Nephron (organoid): ENCODE results near the gene EXD3.

Experiments used
- H3K27ac Mint-ChIP-seq, 3 experiments: 2 replicates each; pipeline ENCODE4 v1.8.0; 2020; ENCODE audit warnings: mixed read lengths in 3 of 3, mild to moderate bottlenecking in 2 of 3, moderate library complexity in 1 of 3
- H3K27me3 Mint-ChIP-seq: 2 replicates; pipeline ENCODE4 v1.8.0; 2021; ENCODE audit warnings: low read depth, mild to moderate bottlenecking, moderate library complexity, mixed read lengths
- H3K36me3 Mint-ChIP-seq: 2 replicates; pipeline ENCODE4 v1.8.0; 2020; ENCODE audit warnings: low read depth, mixed read lengths
- H3K4me1 Mint-ChIP-seq: 2 replicates; pipeline ENCODE4 v1.8.0; 2020; ENCODE audit warnings: mixed read lengths
- H3K4me3 Mint-ChIP-seq, 3 experiments: 2 replicates each; pipeline ENCODE4 v1.8.0; 2020; ENCODE audit warnings: mild to moderate bottlenecking in 3 of 3, mixed read lengths in 3 of 3, moderate library complexity in 2 of 3
- H3K9me3 Mint-ChIP-seq: 2 replicates; pipeline ENCODE4 v1.8.0; 2020; ENCODE audit warnings: mixed read lengths
- CTCF ChIP-seq, 3 experiments: fragments of 200-600 bp; sonication (generic); IDR thresholded peaks; one replicate each; pipeline ENCODE4 v1.5.0; 2021; ENCODE audit warnings: antibody characterized with exemption in 3 of 3; ENCODE audit not compliant: unreplicated experiment in 3 of 3

Gene EXD3

DNA sequence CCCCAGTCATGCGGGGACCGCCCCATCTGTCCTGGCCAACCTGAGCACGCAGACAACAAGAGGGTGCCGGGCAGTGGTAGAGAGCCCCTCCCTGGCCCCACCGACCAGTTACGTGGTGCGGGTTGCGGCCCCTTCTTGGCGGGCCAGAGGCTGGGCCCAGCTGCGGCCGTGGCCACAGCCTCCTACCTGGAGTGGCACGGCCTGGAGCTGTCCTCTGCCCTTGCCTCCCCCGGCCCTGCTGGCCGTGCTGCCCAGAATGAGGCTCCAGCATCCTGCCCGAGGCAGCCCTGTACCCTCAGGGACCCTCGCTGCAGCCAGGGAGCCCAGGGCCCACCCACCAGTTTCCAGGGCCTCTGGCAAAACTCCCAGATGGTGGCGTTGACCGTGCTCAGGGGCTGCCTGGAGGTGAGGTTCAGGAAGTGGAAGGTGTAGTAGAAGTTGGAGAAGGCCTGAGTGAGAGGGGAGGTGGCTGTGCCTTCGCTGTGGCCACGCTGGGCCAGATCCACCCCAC is 12.5 kb upstream of the EXD3 start:
- H3K36me3 Mint-ChIP-seq: no peaks in the 10 kb centered on the region
- H3K4me3 Mint-ChIP-seq: no peak overlapping the region
- no peak for TF ChIP-seq CTCF (IDR thresholded peaks at IDR 0.05; ENCODE audit: unreplicated experiment in 3 of 3)
- peaks cover 5% of the 10 kb centered on the region for H3K27me3 Mint-ChIP-seq
- no peaks in the 10 kb centered on the region for H3K9me3 Mint-ChIP-seq
- no peak overlapping the region for H3K27ac Mint-ChIP-seq
- H3K4me1 Mint-ChIP-seq: no peaks in the 10 kb centered on the region

DNA sequence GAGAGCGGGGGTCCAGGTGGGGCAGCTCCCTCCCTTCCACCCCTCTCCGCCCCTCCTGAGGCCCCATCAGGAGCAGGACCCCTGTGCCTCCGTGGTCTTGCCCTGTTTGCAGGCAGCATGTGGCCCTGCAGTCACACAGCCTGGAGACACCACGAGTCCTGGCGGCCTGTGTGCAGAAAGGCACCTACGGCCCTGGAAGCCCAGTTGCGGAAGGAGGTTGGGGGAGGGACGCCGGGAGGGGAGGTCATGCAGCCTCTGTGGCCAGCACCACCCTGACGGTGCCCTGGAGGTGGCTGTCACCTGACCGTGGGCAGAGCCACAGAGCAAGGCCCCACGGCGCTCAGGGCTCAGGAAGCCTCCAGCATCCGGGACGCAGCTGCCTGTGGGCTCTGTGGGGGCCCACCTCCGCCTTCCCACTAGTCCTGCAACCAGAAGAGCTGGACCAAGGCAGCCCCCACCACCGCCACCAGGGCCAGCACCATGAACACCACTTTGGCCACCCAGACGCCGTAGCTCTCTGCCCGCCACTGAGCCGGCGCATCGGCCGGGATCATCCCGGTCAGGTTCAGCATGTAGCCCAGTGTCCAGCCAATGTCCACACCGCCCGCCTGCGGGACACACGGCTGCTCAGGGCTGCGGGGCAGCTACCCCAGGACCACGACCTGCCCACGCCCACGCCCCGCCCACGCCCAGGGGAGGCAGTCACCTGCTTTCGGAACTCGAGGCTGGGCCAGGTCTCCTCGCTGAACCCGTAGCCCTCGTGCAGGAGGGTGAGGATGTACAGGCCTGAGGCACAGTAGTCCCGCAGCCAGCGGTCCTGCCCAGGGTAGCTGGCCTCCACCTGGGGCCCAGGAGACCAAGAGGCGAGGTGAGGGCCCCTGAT is 11.8 kb upstream of the EXD3 start:
- Mint-ChIP-seq H3K27ac (no peak overlapping the region), H3K4me1 (no peaks in the 10 kb centered on the region), H3K9me3 (no peaks in the 10 kb centered on the region), H3K4me3 (no peak overlapping the region), H3K27me3 (peaks cover 5% of the 10 kb centered on the region), H3K36me3 (no peaks in the 10 kb centered on the region)
- no peak for TF ChIP-seq CTCF (IDR thresholded peaks at IDR 0.05; ENCODE audit: unreplicated experiment in 3 of 3)

GRCh38 chr9:137433916-137434431 is 11.0 kb upstream of the EXD3 start:
- no peaks in the 10 kb centered on the region for H3K36me3 Mint-ChIP-seq
- no peak for TF ChIP-seq CTCF (IDR thresholded peaks at IDR 0.05; ENCODE audit: unreplicated experiment in 3 of 3)
- no peaks in the 10 kb centered on the region for H3K4me1 Mint-ChIP-seq

GRCh38 chr9:137433349-137433915 is 10.5 kb upstream of the EXD3 start:
- Mint-ChIP-seq H3K27me3 (no peaks in the 10 kb centered on the region), H3K4me3 (no peak overlapping the region), H3K4me1 (no peaks in the 10 kb centered on the region), H3K36me3 (no peaks in the 10 kb centered on the region), H3K27ac (no peak overlapping the region), H3K9me3 (no peaks in the 10 kb centered on the region)
- TF ChIP-seq CTCF (IDR thresholded peaks at IDR 0.05; ENCODE audit: unreplicated experiment in 3 of 3): no peak

More at GRCh38 chr9:137433916-137434431, 11.0 kb upstream of the EXD3 start:
- no peak overlapping the region for H3K27ac Mint-ChIP-seq
- peaks cover under 1% of the 10 kb centered on the region for H3K27me3 Mint-ChIP-seq
- H3K9me3 Mint-ChIP-seq: no peaks in the 10 kb centered on the region
- H3K4me3 Mint-ChIP-seq: no peak overlapping the region

GRCh38 chr9:137432687-137433348 is 9.9 kb upstream of the EXD3 start:
- Mint-ChIP-seq H3K4me1 (no peaks in the 10 kb centered on the region), H3K36me3 (no peaks in the 10 kb centered on the region), H3K9me3 (no peaks in the 10 kb centered on the region), H3K27me3 (no peaks in the 10 kb centered on the region), H3K4me3 (no peak overlapping the region), H3K27ac (no peak overlapping the region)
- no peak for TF ChIP-seq CTCF (IDR thresholded peaks at IDR 0.05; ENCODE audit: unreplicated experiment in 3 of 3)
